Measurements from ENCODE around the gene NR2C2. TPM values are rescaled to one million over a fixed set of nuclear protein-coding genes. Genes with fewer than 3 reads are reported as not detected.

NR2C2 gene
- total and polyA plus RNA-seq, 5 donors from 2014 or later, result 9.3 to 61.5 (median 12.4) TPM

DNA sequence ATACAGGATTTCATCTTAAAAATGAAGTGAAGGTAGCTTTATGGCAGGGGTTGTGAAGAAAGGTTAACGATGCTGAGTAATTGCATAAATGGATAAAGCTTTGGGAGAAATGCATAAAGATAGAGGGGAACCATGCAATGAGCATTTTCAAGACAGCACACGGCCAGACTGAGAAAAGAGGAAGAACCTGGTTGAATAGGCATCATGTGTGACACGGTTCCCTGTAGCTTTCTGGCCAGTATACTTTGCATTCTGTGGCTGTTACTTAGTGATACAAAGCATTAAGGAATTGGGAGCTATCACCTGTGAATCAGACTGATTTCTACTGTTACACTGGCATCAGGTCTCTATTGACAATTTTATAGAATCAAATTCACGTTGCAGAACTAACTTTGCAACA lies 33.3 kb downstream of the NR2C2 start:
- Histone ChIP-seq H3K27ac (ENCODE audit: insufficient read depth, low read length, poor library complexity, severe bottlenecking) (no peak overlapping the region), H3K4me3 (ENCODE audit: low read depth, low read length) (no peak overlapping the region), H3K9me3 (ENCODE audit: control insufficient read depth in 2 of 2, low read length in 2 of 2) (no peaks in the 10 kb centered on the region), H3K27me3 (ENCODE audit: control insufficient read depth, insufficient read depth, low read length) (no peaks in the 10 kb centered on the region), H3K4me1 (ENCODE audit: control insufficient read depth, insufficient read depth, low read length, poor library complexity, severe bottlenecking) (no peaks in the 10 kb centered on the region), H3K36me3 (ENCODE audit: control insufficient read depth, insufficient read depth, low read length) (no peaks in the 10 kb centered on the region)
- Mint-ChIP-seq H3K4me1 (peaks cover 24 to 48% (median 33%) of the 10 kb centered on the region in 4 donors), H3K27me3 (no peaks in the 10 kb centered on the region), H3K4me3 (no peak overlapping the region), H3K9me3 (peaks cover 0 to 3% (median 0%) of the 10 kb centered on the region in 7 donors), H3K27ac (peak overlapping the region in 1 of 3 donors; percentile 1), H3K36me3 (peaks cover 34% of the 10 kb centered on the region)
- DNase-seq (no peak), ATAC-seq (ENCODE audit: low read depth in 2 of 2) (peak in 1 of 2 donors; percentile 39)

DNA sequence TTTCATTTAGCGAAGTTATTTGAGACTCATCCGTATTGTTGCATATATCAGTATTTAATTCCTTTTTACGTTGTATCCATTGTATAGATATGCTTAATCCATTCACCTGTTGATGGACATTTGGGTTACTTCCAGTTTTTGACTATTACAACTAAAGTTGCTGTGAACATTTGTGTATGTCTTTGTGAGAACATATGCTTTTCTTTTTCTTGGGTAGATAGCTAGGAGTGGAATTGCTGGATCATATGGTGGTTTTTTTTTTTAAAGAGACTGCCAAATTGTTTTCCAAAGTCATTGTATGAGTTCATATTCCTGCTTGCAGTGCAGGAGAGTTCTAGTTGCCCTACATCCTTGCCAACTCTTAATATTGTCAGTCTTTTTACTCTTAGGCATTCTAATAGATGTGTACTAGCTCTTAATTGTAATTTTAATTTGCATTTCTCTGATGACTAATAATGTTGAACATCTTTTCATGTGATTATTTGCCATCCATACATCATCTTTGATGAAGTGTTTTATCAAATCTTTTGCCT lies 37.3 kb downstream of the NR2C2 start:
- DNase-seq (no peak), ATAC-seq (ENCODE audit: low read depth in 2 of 2) (no peak)
- no peaks in the 10 kb centered on the region for H3K27me3 Mint-ChIP-seq
- H3K27ac ChIP-seq (ENCODE audit: insufficient read depth, low read length, poor library complexity, severe bottlenecking), result no peak overlapping the region
- H3K9me3 Mint-ChIP-seq, result peaks cover 0 to 3% (median 0%) of the 10 kb centered on the region in 7 donors
- no peak overlapping the region for H3K27ac Mint-ChIP-seq
- no peaks in the 10 kb centered on the region for H3K27me3 ChIP-seq (ENCODE audit: control insufficient read depth, insufficient read depth, low read length)
- H3K4me3 Mint-ChIP-seq, result no peak overlapping the region
- H3K36me3 Mint-ChIP-seq, result peaks cover 11% of the 10 kb centered on the region
- H3K9me3 ChIP-seq (ENCODE audit: control insufficient read depth in 2 of 2, low read length in 2 of 2), result no peaks in the 10 kb centered on the region
- no peaks in the 10 kb centered on the region for H3K4me1 ChIP-seq (ENCODE audit: control insufficient read depth, insufficient read depth, low read length, poor library complexity, severe bottlenecking)
- no peaks in the 10 kb centered on the region for H3K36me3 ChIP-seq (ENCODE audit: control insufficient read depth, insufficient read depth, low read length)
- H3K4me1 Mint-ChIP-seq, result peaks cover 31 to 56% (median 36%) of the 10 kb centered on the region in 4 donors
- no peak overlapping the region for H3K4me3 ChIP-seq (ENCODE audit: low read depth, low read length)

- no peak overlapping the region for H3K4me3 ChIP-seq (ENCODE audit: low read depth, low read length)
- no peaks in the 10 kb centered on the region for H3K27me3 ChIP-seq (ENCODE audit: control insufficient read depth, insufficient read depth, low read length)
- Mint-ChIP-seq H3K36me3 (peaks cover 7% of the 10 kb centered on the region), H3K4me1 (peaks cover 47 to 84% (median 53%) of the 10 kb centered on the region in 4 donors), H3K27ac (peak overlapping the region; percentile 16 to 79 (median 34)), H3K4me3 (peak overlapping the region in 1 of 4 donors; percentile 27), H3K9me3 (peaks cover 0 to 3% (median 0%) of the 10 kb centered on the region in 7 donors), H3K27me3 (no peaks in the 10 kb centered on the region)
- ATAC-seq (ENCODE audit: low read depth in 2 of 2), result peak; percentile 45 to 75
- H3K27ac ChIP-seq (ENCODE audit: insufficient read depth, low read length, poor library complexity, severe bottlenecking), result no peak overlapping the region
- H3K36me3 ChIP-seq (ENCODE audit: control insufficient read depth, insufficient read depth, low read length), result no peaks in the 10 kb centered on the region
- peak in 2 of 3 donors; percentile 2 to 41 for DNase-seq
- H3K4me1 ChIP-seq (ENCODE audit: control insufficient read depth, insufficient read depth, low read length, poor library complexity, severe bottlenecking), result no peaks in the 10 kb centered on the region
- H3K9me3 ChIP-seq (ENCODE audit: control insufficient read depth in 2 of 2, low read length in 2 of 2), result no peaks in the 10 kb centered on the region
Observed at GRCh38 chr3:14988988-14989394, 41.6 kb downstream of the NR2C2 start.

DNA sequence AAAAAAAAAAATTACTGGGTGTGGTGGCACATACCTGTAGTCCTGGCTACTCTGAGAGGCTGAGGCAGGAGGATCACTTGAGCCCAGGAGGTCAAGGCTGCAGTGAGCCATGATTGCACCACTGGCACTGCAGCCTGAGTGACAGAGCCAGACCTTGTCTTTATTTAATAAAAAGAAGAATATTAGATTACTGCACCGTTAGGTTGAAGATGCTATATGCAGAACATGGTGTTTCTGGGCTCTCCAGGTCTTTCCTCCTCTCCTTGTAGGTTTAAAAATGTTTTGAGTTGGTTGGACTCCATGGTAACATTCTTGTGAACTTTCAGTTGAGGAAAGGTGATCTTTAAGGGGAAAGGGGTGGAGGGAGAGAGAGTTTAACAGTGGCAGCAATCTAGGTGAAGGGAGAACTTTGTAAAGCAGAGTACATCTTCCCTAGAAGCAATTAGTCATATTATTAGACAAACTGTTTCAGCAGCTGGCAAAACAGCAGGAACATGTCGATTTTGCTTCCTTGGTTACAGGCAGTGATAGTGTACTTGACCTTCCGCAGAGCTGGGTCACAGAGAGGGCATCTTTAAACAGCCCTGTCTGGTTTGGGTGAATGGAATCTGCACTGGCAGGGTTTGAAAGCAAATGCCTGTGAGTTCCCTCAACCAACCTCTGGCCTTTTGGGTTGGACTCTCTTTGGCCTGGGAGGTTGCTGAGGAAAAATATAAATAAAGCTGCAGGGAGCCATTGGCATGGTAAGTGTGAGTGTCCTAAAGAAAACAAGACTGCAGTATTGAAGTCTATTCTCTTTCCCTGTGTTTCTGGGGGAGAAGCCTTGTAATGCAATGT lies 42.8 kb downstream of the NR2C2 start:
- ATAC-seq (ENCODE audit: low read depth in 2 of 2), result no peak
- H3K36me3 Mint-ChIP-seq, result no peaks in the 10 kb centered on the region
- no peak overlapping the region for H3K27ac ChIP-seq (ENCODE audit: insufficient read depth, low read length, poor library complexity, severe bottlenecking)

GRCh38 chr3:14990780-14991148 lies 43.4 kb downstream of the NR2C2 start:
- Histone ChIP-seq H3K4me3 (ENCODE audit: low read depth, low read length) (no peak overlapping the region), H3K36me3 (ENCODE audit: control insufficient read depth, insufficient read depth, low read length) (no peaks in the 10 kb centered on the region), H3K4me1 (ENCODE audit: control insufficient read depth, insufficient read depth, low read length, poor library complexity, severe bottlenecking) (no peaks in the 10 kb centered on the region), H3K27me3 (ENCODE audit: control insufficient read depth, insufficient read depth, low read length) (no peaks in the 10 kb centered on the region), H3K9me3 (ENCODE audit: control insufficient read depth in 2 of 2, low read length in 2 of 2) (no peaks in the 10 kb centered on the region), H3K27ac (ENCODE audit: insufficient read depth, low read length, poor library complexity, severe bottlenecking) (no peak overlapping the region)
- Mint-ChIP-seq H3K9me3 (no peaks in the 10 kb centered on the region), H3K27ac (peak overlapping the region; percentile 36 to 62 (median 52)), H3K36me3 (no peaks in the 10 kb centered on the region), H3K4me3 (no peak overlapping the region), H3K27me3 (no peaks in the 10 kb centered on the region), H3K4me1 (peaks cover 52 to 81% (median 54%) of the 10 kb centered on the region in 4 donors)
- ATAC-seq (ENCODE audit: low read depth in 2 of 2) (no peak), DNase-seq (no peak)

More for the DNA sequence above, 42.8 kb downstream of the NR2C2 start:
- Mint-ChIP-seq H3K27ac (peak overlapping the region; percentile 36 to 70 (median 52)), H3K4me3 (peak overlapping the region in 1 of 4 donors; percentile 25), H3K4me1 (peaks cover 46 to 79% (median 51%) of the 10 kb centered on the region in 4 donors), H3K9me3 (no peaks in the 10 kb centered on the region), H3K27me3 (no peaks in the 10 kb centered on the region)
- Histone ChIP-seq H3K36me3 (ENCODE audit: control insufficient read depth, insufficient read depth, low read length) (no peaks in the 10 kb centered on the region), H3K27me3 (ENCODE audit: control insufficient read depth, insufficient read depth, low read length) (no peaks in the 10 kb centered on the region), H3K4me1 (ENCODE audit: control insufficient read depth, insufficient read depth, low read length, poor library complexity, severe bottlenecking) (no peaks in the 10 kb centered on the region), H3K9me3 (ENCODE audit: control insufficient read depth in 2 of 2, low read length in 2 of 2) (no peaks in the 10 kb centered on the region), H3K4me3 (ENCODE audit: low read depth, low read length) (no peak overlapping the region)
- no peak for DNase-seq

GRCh38 chr3:14991151-14991742 lies 43.9 kb downstream of the NR2C2 start:
- no peak for ATAC-seq (ENCODE audit: low read depth in 2 of 2)
- Histone ChIP-seq H3K27me3 (ENCODE audit: control insufficient read depth, insufficient read depth, low read length) (no peaks in the 10 kb centered on the region), H3K36me3 (ENCODE audit: control insufficient read depth, insufficient read depth, low read length) (no peaks in the 10 kb centered on the region), H3K4me3 (ENCODE audit: low read depth, low read length) (no peak overlapping the region), H3K4me1 (ENCODE audit: control insufficient read depth, insufficient read depth, low read length, poor library complexity, severe bottlenecking) (no peaks in the 10 kb centered on the region), H3K27ac (ENCODE audit: insufficient read depth, low read length, poor library complexity, severe bottlenecking) (no peak overlapping the region), H3K9me3 (ENCODE audit: control insufficient read depth in 2 of 2, low read length in 2 of 2) (no peaks in the 10 kb centered on the region)
- Mint-ChIP-seq H3K9me3 (no peaks in the 10 kb centered on the region), H3K4me1 (peaks cover 51 to 78% (median 54%) of the 10 kb centered on the region in 4 donors), H3K36me3 (no peaks in the 10 kb centered on the region), H3K27me3 (no peaks in the 10 kb centered on the region), H3K27ac (peak overlapping the region; percentile 33 to 86 (median 65)), H3K4me3 (no peak overlapping the region)
- DNase-seq, result no peak

DNA sequence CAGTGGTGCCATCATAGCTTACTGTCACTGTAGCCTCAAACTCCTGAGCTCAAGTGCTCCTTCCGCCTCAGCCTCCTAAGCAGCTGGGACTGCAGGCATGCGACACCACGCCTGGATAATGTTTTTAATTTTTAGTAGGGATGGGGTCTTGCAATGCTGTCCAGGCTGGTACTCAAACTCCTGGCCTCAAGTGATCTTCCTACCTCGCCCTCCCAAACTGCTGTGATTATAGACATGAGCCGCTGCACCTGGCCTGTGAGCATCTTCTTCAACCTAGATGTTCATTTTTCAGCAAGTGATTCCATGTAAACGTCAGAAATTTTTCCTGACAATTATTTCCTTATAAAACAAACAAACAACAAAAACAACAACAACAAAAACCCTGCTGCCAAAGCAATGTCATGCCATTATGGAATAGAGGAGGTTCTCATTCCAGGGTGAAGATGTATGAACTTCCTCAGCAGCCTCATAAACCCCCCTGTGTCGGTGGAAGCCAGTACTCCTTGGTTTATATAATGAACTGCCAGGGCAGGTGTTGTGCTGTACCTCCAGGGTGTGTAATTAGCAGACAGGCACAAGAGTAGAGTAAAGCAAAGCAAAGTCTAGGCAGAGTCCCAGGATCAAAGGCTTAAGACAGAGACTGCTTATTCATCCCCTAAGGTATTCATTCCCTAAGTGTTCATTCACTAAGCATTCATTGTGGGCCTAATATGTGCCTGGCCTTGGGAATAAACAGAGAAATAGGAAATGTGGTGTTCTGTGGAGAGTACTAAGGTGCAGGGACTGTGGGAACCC lies 44.6 kb downstream of the NR2C2 start:
- Histone ChIP-seq H3K4me1 (ENCODE audit: control insufficient read depth, insufficient read depth, low read length, poor library complexity, severe bottlenecking) (no peaks in the 10 kb centered on the region), H3K36me3 (ENCODE audit: control insufficient read depth, insufficient read depth, low read length) (no peaks in the 10 kb centered on the region), H3K27ac (ENCODE audit: insufficient read depth, low read length, poor library complexity, severe bottlenecking) (no peak overlapping the region), H3K4me3 (ENCODE audit: low read depth, low read length) (no peak overlapping the region), H3K27me3 (ENCODE audit: control insufficient read depth, insufficient read depth, low read length) (no peaks in the 10 kb centered on the region), H3K9me3 (ENCODE audit: control insufficient read depth in 2 of 2, low read length in 2 of 2) (no peaks in the 10 kb centered on the region)
- Mint-ChIP-seq H3K27ac (peak overlapping the region; percentile 12 to 86 (median 47)), H3K4me3 (no peak overlapping the region), H3K36me3 (no peaks in the 10 kb centered on the region), H3K9me3 (no peaks in the 10 kb centered on the region), H3K27me3 (no peaks in the 10 kb centered on the region), H3K4me1 (peaks cover 45 to 77% (median 51%) of the 10 kb centered on the region in 4 donors)
- ATAC-seq (ENCODE audit: low read depth in 2 of 2), result no peak
- no peak for DNase-seq

Data from CD4-positive, CD25-positive, alpha-beta regulatory T cell (primary cell).